CD14-positive monocyte (primary cell): ENCODE measurements around the gene EDIL3. TPM values are rescaled to one million over a fixed set of nuclear protein-coding genes. Genes with fewer than 3 reads are reported as not detected.

Experiments used
- DNase-seq, 3 donors: peaks; one replicate each; pipeline ENCODE4 v3.0.0-alpha.2; 2011 to 2022
- H2AFZ ChIP-seq: 2 replicates; pipeline ENCODE4 v1.6.0; 2012; ENCODE audit warnings: mild to moderate bottlenecking, low read depth, low read length, inconsistent platforms; ENCODE audit not compliant: insufficient read depth, poor library complexity, severe bottlenecking
- H3K27ac ChIP-seq, 2 donors: 1 replicate in 1 of 2; 2 replicates in 1 of 2; pipeline ENCODE4 v1.5.1; 2012 to 2013; ENCODE audit warnings: low read length in 2 of 2, control low read depth in 1 of 2, inconsistent platforms in 1 of 2, low read depth in 1 of 2, mild to moderate bottlenecking in 1 of 2
- H3K27me3 ChIP-seq, 2 donors: one replicate each; pipeline versions ENCODE4 v1.6.0 to v1.6.1; 2011 to 2013; ENCODE audit warnings: low read length in 2 of 2; ENCODE audit not compliant: control insufficient read depth in 2 of 2, insufficient read depth in 2 of 2
- H3K36me3 ChIP-seq, 2 donors: replicated peaks in 1 of 2; 1 replicate in 1 of 2; 2 replicates in 1 of 2; pipeline versions ENCODE4 v1.5.1 to v1.6.1; 2012 to 2013; ENCODE audit warnings: low read length in 2 of 2, control low read depth in 1 of 2, inconsistent platforms in 1 of 2, mild to moderate bottlenecking in 1 of 2; ENCODE audit not compliant: insufficient read depth in 2 of 2, control insufficient read depth in 1 of 2
- H3K4me1 ChIP-seq, 2 donors: 1 replicate in 1 of 2; 2 replicates in 1 of 2; pipeline versions ENCODE4 v1.5.1 to v1.6.1; 2012 to 2013; ENCODE audit warnings: low read length in 2 of 2, control low read depth in 1 of 2, inconsistent platforms in 1 of 2, mild to moderate bottlenecking in 1 of 2, moderate library complexity in 1 of 2; ENCODE audit not compliant: insufficient read depth in 2 of 2, control insufficient read depth in 1 of 2
- H3K4me2 ChIP-seq: replicated peaks from 2 replicates; pipeline ENCODE3; 2012; ENCODE audit warnings: low read length, moderate library complexity, mild to moderate bottlenecking; ENCODE audit not compliant: poor library complexity, severe bottlenecking; ENCODE audit errors: extremely low read depth
- H3K4me3 ChIP-seq, 3 experiments: fragments of 200-600 bp in 1 of 3; sonication (generic) in 1 of 3; replicated peaks in 1 of 3; 1 replicate in 2 of 3; 2 replicates in 1 of 3; pipeline ENCODE4 v1.5.1; 2011 to 2013; ENCODE audit warnings: low read length in 3 of 3, mild to moderate bottlenecking in 3 of 3, control low read depth in 2 of 3, low read depth in 2 of 3, inconsistent platforms in 1 of 3, moderate library complexity in 1 of 3
- H3K79me2 ChIP-seq: 2 replicates; pipeline ENCODE4 v1.6.0; 2012; ENCODE audit warnings: mild to moderate bottlenecking, control low read depth, inconsistent platforms, low read length, moderate library complexity; ENCODE audit not compliant: insufficient read depth
- H3K9ac ChIP-seq: 2 replicates; pipeline ENCODE4 v1.6.0; 2017; ENCODE audit warnings: low read length, mild to moderate bottlenecking; ENCODE audit not compliant: insufficient read depth, poor library complexity, severe bottlenecking
- H3K9me3 ChIP-seq, 2 donors: replicated peaks in 1 of 2; 1 replicate in 1 of 2; 2 replicates in 1 of 2; pipeline versions ENCODE4 v1.5.1 to v1.6.1; 2012 to 2013; ENCODE audit warnings: low read length in 2 of 2, control low read depth in 1 of 2; ENCODE audit not compliant: control insufficient read depth in 1 of 2, insufficient read depth in 1 of 2
- H4K20me1 ChIP-seq: 2 replicates; pipeline ENCODE4 v1.6.0; 2012; ENCODE audit warnings: mild to moderate bottlenecking, low read length, control low read depth, moderate library complexity; ENCODE audit not compliant: insufficient read depth
- H3K27ac Mint-ChIP-seq, 7 donors: one replicate each; pipeline ENCODE4 v1.8.0; 2020; ENCODE audit warnings: mild to moderate bottlenecking in 7 of 7, mixed read lengths in 7 of 7, moderate library complexity in 6 of 7, inconsistent platforms in 2 of 7
- H3K27me3 Mint-ChIP-seq, 3 donors: one replicate each; pipeline ENCODE4 v1.8.0; 2021 to 2022; ENCODE audit warnings: low read depth in 3 of 3, mild to moderate bottlenecking in 3 of 3, mixed read lengths in 3 of 3, moderate library complexity in 3 of 3, inconsistent platforms in 1 of 3
- H3K36me3 Mint-ChIP-seq, 2 donors: one replicate each; pipeline ENCODE4 v1.8.0; 2020; ENCODE audit warnings: mixed read lengths in 2 of 2, inconsistent platforms in 1 of 2, mild to moderate bottlenecking in 1 of 2
- H3K4me1 Mint-ChIP-seq: one replicate; pipeline ENCODE4 v1.8.0; 2020; ENCODE audit warnings: mild to moderate bottlenecking, mixed read lengths
- H3K4me3 Mint-ChIP-seq, 2 donors: one replicate each; pipeline ENCODE4 v1.8.0; 2020; ENCODE audit warnings: mild to moderate bottlenecking in 2 of 2, mixed read lengths in 2 of 2, moderate library complexity in 1 of 2
- H3K9me3 Mint-ChIP-seq, 7 donors: one replicate each; pipeline ENCODE4 v1.8.0; 2020 to 2022; ENCODE audit warnings: mixed read lengths in 7 of 7, mild to moderate bottlenecking in 6 of 7, moderate library complexity in 6 of 7, inconsistent platforms in 2 of 7
- CTCF ChIP-seq: fragments of 200-600 bp; IDR thresholded peaks from one replicate; pipeline ENCODE4 v1.8.0; 2022; ENCODE audit warnings: antibody characterized with exemption, mild to moderate bottlenecking
- WGBS: methylation state at CpG from one replicate; pipeline ENCODE4 v1.1.5; 2013; ENCODE audit warnings: missing lambda C conversion rate; ENCODE audit not compliant: insufficient coverage; 5-methylcytosine and 5-hydroxymethylcytosine counted together
- intact Hi-C, 2 donors: fragments of 100-400 bp; cut with micrococcal nuclease; formaldehyde crosslinking; loops; one replicate each; pipeline versions ENCODE4 v1.15.0 to v1.15.1; 2023
- polyA plus RNA-seq, 3 donors: library from polyadenylated mRNA; depleted of rRNA in 1 of 3; unstranded in 2 of 3; stranded (reverse) in 1 of 3; fragments of 300-500 nt in 2 of 3; fragments of >200 nt in 1 of 3; fragmentation: Illumina TruSeq in 2 of 3; gene quantifications; 1 replicate in 2 of 3; 2 replicates in 1 of 3; pipeline ENCODE4 v1.2.3, GENCODE V29; 2012 to 2021

EDIL3 gene
- polyA plus RNA-seq, 3 donors = 0.09 TPM; not detected in 2

- no peak overlapping the region for H3K4me2 ChIP-seq
- no peaks in the 10 kb centered on the region for H3K36me3 Mint-ChIP-seq
These were observed 111.7 kb downstream of the EDIL3 start for GRCh38 chr5:84272771-84273516.

More at GRCh38 chr5:84272771-84273516, 111.7 kb downstream of the EDIL3 start:
- H3K9ac ChIP-seq = no peak overlapping the region
- TF ChIP-seq CTCF = no peak
- no peaks in the 10 kb centered on the region for H3K36me3 ChIP-seq
- 100% methylated on average over 2 of the region's 6 CpGs for WGBS
- H3K27me3 Mint-ChIP-seq = peaks cover 0 to 3% (median 0%) of the 10 kb centered on the region in 3 donors
- no peaks in the 10 kb centered on the region for H3K4me1 Mint-ChIP-seq
- H3K4me3 ChIP-seq = no peak overlapping the region
- H4K20me1 ChIP-seq = no peaks in the 10 kb centered on the region
- no peaks in the 10 kb centered on the region for H3K9me3 ChIP-seq
- no peaks in the 10 kb centered on the region for H3K79me2 ChIP-seq
- no peak overlapping the region for H3K4me3 Mint-ChIP-seq
- no peak overlapping the region for H3K27ac ChIP-seq
- no peak overlapping the region for H2AFZ ChIP-seq
- H3K9me3 Mint-ChIP-seq = peaks cover 0 to 2% (median 0%) of the 10 kb centered on the region in 7 donors
- H3K27me3 ChIP-seq = no peaks in the 10 kb centered on the region
- DNase-seq = no peak
- H3K4me1 ChIP-seq = no peaks in the 10 kb centered on the region
- no peak overlapping the region for H3K27ac Mint-ChIP-seq
- intact Hi-C loops = no loop called here
